ENCODE data around the gene NGB.

GRCh38 chr14:77238356-77238755 lies 32.6 kb downstream of the NGB start:
- TF ChIP-seq CTCF (IDR thresholded peaks at IDR 0.05) (no peak), POLR2A (IDR thresholded peaks at IDR 0.05) (no peak)

Measured in transverse colon (tissue), 3 donors.